Islet precursor cell (in vitro differentiated cells): Measurements from ENCODE around the gene KRT15.

Experiments
- DNase-seq: peaks from one replicate; pipeline ENCODE4 v3.0.0-alpha.2; 2018

KRT15 gene

GRCh38 chr17:41523225-41523593, 4.5 kb upstream of the KRT15 start:
- DNase-seq: no peak

GRCh38 chr17:41522301-41523224, 3.9 kb upstream of the KRT15 start:
- DNase-seq: no peak

- peak; percentile 100 for DNase-seq
Measured at GRCh38 chr17:41521574-41522261, 3.0 kb upstream of the KRT15 start.

- peak; percentile 77 for DNase-seq
Measured at GRCh38 chr17:41520821-41521521, 2.3 kb upstream of the KRT15 start.

GRCh38 chr17:41519501-41520224, 973 bp upstream of the KRT15 start:
- no peak for DNase-seq

GRCh38 chr17:41518031-41518430, 659 bp downstream of the KRT15 start:
- DNase-seq: no peak

- DNase-seq: no peak
Measured at GRCh38 chr17:41516830-41517283, 1.8 kb downstream of the KRT15 start.

- no peak for DNase-seq
Measured at GRCh38 chr17:41516147-41516829, 2.4 kb downstream of the KRT15 start.

- no peak for DNase-seq
Measured at GRCh38 chr17:41513168-41513547, 5.5 kb downstream of the KRT15 start.

GRCh38 chr17:41512546-41513167, 6.0 kb downstream of the KRT15 start:
- no peak for DNase-seq

GRCh38 chr17:41511716-41512115, 7.0 kb downstream of the KRT15 start:
- no peak for DNase-seq

- no peak for DNase-seq
Measured at GRCh38 chr17:41511116-41511515, 7.6 kb downstream of the KRT15 start.

GRCh38 chr17:41510251-41511065, 8.2 kb downstream of the KRT15 start:
- DNase-seq: no peak

GRCh38 chr17:41507315-41507880, 11.3 kb downstream of the KRT15 start:
- no peak for DNase-seq

- DNase-seq: no peak
Measured at GRCh38 chr17:41505809-41506767, 12.6 kb downstream of the KRT15 start.

- DNase-seq: no peak
Measured at GRCh38 chr17:41505007-41505808, 13.5 kb downstream of the KRT15 start, which contains the start of gene KRT13. TSS of gene KRT13 (minus strand) at chr17:41505612. CDS start at chr17:41505550, 62 bp downstream.

GRCh38 chr17:41504246-41504977, 14.3 kb downstream of the KRT15 start:
- DNase-seq: no peak
